ENCODE results near the gene PRLR.

DNA sequence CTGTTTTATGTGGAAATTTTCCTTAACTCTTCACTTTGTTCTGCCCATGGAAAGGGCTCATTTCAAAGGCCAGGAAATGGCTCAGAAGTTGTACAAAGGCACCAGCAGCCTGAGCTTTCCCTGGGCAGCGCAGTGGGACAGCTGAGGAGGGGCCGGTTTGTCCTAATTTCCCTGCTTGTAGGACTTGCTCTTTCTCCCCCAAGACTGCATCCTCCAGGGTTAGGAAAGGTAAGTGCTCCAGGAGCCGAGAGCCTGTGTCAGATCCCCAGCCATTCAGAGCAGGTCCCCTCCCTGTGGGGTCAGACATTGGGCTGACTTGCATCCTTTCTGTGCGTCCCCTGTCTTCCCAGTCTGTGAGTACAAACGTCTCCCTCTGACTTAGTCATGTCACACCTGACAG is 226.1 kb downstream of the PRLR start:
- TF ChIP-seq, protein P1, sequence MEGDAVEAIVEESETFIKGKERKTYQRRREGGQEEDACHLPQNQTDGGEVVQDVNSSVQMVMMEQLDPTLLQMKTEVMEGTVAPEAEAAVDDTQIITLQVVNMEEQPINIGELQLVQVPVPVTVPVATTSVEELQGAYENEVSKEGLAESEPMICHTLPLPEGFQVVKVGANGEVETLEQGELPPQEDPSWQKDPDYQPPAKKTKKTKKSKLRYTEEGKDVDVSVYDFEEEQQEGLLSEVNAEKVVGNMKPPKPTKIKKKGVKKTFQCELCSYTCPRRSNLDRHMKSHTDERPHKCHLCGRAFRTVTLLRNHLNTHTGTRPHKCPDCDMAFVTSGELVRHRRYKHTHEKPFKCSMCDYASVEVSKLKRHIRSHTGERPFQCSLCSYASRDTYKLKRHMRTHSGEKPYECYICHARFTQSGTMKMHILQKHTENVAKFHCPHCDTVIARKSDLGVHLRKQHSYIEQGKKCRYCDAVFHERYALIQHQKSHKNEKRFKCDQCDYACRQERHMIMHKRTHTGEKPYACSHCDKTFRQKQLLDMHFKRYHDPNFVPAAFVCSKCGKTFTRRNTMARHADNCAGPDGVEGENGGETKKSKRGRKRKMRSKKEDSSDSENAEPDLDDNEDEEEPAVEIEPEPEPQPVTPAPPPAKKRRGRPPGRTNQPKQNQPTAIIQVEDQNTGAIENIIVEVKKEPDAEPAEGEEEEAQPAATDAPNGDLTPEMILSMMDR (conservative IDR thresholded peaks at IDR 0.05 in 1 of 2, IDR thresholded peaks at IDR 0.05 in 1 of 2; ENCODE audit: extremely low read depth in 1 of 2, insufficient read depth in 1 of 2, low read depth in 1 of 2, low read length in 2 of 2), result no peak
- TF ChIP-seq EZH2 (IDR thresholded peaks at IDR 0.05; ENCODE audit: borderline replicate concordance, low read length), result no peak

Measured in mammary epithelial cell (primary cell).